Thymus (tissue), 11 donors: ENCODE measurements around the gene VANGL1. TPM values are rescaled to one million over a fixed set of nuclear protein-coding genes. Genes with fewer than 3 reads are reported as not detected.

Experiments used
- DNase-seq, 9 donors: peaks; one replicate each; pipeline ENCODE4 v3.0.0-alpha.2; 2013; ENCODE audit warnings: low spot score in 9 of 9, low read depth in 6 of 9, missing footprints in 1 of 9
- H3K27ac ChIP-seq, 2 donors: one replicate each; pipeline ENCODE4 v1.5.1; 2013; ENCODE audit warnings: control low read depth in 1 of 2, low read depth in 1 of 2, low read length in 1 of 2, mild to moderate bottlenecking in 1 of 2, moderate library complexity in 1 of 2
- H3K27me3 ChIP-seq, 2 donors: one replicate each; pipeline ENCODE4 v1.5.1; 2013; ENCODE audit warnings: low read length in 1 of 2; ENCODE audit not compliant: control insufficient read depth in 2 of 2, insufficient read depth in 1 of 2
- H3K36me3 ChIP-seq, 2 donors: one replicate each; pipeline ENCODE4 v1.5.1; 2013; ENCODE audit warnings: low read length in 1 of 2, mild to moderate bottlenecking in 1 of 2, moderate library complexity in 1 of 2; ENCODE audit not compliant: control insufficient read depth in 2 of 2, insufficient read depth in 2 of 2
- H3K4me1 ChIP-seq, 2 donors: one replicate each; pipeline ENCODE4 v1.5.1; 2013; ENCODE audit warnings: low read length in 2 of 2; ENCODE audit not compliant: control insufficient read depth in 2 of 2, insufficient read depth in 2 of 2
- H3K4me3 ChIP-seq, 2 donors: one replicate each; pipeline ENCODE4 v1.5.1; 2013; ENCODE audit warnings: low read length in 2 of 2, control low read depth in 1 of 2, mild to moderate bottlenecking in 1 of 2
- H3K9me3 ChIP-seq, 2 donors: one replicate each; pipeline ENCODE4 v1.5.1; 2013; ENCODE audit warnings: low read length in 1 of 2, mild to moderate bottlenecking in 1 of 2; ENCODE audit not compliant: control insufficient read depth in 2 of 2, insufficient read depth in 1 of 2
- WGBS: extraction: QIAGEN DNeasy Blood & Tissue Kit; methylation state at CpG from one replicate; pipeline ENCODE4 v1.1.7; 2013; 5-methylcytosine and 5-hydroxymethylcytosine counted together
- polyA plus RNA-seq: library from polyadenylated mRNA; stranded (reverse); fragments of 200-250 nt; gene quantifications from one replicate; pipeline ENCODE4 v1.2.3, GENCODE V29; 2013
- total RNA-seq: library from RNA; stranded (reverse); fragments of 120-200 nt; gene quantifications from one replicate; pipeline ENCODE4 v1.2.4, GENCODE V29; 2013
- donor health status: healthy.

Gene VANGL1
- total and polyA plus RNA-seq, 2 donors: 2.9 to 6.7 TPM

DNA sequence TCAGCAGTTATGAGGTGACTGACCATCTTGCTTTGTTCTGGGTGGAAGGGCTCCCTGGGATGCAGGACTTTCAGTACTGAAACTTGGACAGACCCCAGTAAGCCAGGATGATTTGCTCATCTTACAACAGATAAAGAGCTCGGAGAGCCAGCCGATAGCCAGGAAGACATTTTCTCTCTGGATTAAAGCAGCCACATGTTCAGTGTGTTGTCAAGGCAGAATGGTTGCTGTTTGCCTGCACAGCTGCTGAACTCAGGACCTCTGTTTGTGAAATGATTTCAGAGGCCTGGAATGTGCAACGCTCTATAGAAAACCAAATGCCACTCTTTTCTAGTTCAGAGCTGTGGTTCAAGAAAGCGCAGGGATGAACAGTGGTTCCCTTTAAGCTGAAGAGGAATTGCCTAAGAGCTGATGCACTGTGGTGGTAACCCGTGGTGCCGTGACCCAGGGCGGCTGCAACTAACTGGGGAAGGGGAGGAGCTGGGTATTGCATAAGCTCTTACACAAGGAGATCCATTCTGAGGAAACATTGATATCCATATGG lies 86.0 kb downstream of the VANGL1 start:
- H3K4me1 ChIP-seq: no peaks in the 10 kb centered on the region
- H3K27ac ChIP-seq: no peak overlapping the region
- no peaks in the 10 kb centered on the region for H3K27me3 ChIP-seq
- H3K9me3 ChIP-seq: no peaks in the 10 kb centered on the region
- H3K4me3 ChIP-seq: no peak overlapping the region
- H3K36me3 ChIP-seq: no peaks in the 10 kb centered on the region
- no peak for DNase-seq
- 89% methylated on average over 7 of the region's 7 CpGs for WGBS

DNA sequence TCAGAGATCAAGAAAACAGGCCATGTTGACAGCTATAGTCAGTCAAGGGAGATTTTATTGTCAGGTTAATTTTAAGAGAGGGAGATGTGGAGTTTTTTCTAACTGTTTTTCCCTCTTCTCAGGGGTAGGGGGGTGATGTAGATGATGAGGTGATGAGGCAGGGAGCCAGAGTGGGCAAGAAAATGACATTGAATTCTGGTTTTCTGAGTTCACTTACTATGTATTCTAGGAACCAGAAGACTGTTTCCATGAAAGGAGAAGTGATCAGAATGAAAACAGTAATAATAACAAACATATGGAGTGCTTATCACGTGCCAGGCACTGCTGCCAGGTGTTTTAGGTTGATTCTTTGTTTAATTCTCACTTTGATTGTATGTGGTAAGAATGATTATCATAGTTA lies 86.6 kb downstream of the VANGL1 start:
- WGBS: 81% methylated on average over 1 of the region's 1 CpG
- no peak for DNase-seq
- Histone ChIP-seq H3K27ac (no peak overlapping the region), H3K27me3 (no peaks in the 10 kb centered on the region), H3K4me1 (no peaks in the 10 kb centered on the region), H3K36me3 (no peaks in the 10 kb centered on the region), H3K4me3 (no peak overlapping the region), H3K9me3 (no peaks in the 10 kb centered on the region)

DNA sequence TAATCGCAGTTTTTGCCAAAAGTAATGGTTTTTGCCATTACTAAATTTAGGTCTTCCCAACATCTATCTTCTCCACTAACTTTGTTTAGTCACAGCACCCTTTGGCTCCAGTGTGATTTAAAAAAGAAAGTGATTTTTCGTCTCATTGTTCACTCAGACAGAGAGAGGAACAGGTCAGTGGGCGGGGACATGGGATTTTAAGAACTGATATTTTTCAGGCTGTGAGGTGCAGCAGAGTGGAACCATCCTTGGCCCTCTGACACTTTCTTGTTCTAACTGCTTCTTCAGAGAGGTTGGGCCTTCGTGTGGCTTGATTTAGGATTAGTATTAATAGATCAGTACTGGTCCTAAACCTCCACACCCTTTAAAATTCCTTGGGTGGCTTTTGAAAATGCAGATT lies 88.0 kb downstream of the VANGL1 start:
- Histone ChIP-seq H3K36me3 (no peaks in the 10 kb centered on the region), H3K4me1 (no peaks in the 10 kb centered on the region), H3K27me3 (no peaks in the 10 kb centered on the region), H3K4me3 (no peak overlapping the region), H3K9me3 (no peaks in the 10 kb centered on the region), H3K27ac (no peak overlapping the region)
- WGBS: 88% methylated on average over 4 of the region's 4 CpGs
- peak in 1 of 9 donors; percentile 34 for DNase-seq

DNA sequence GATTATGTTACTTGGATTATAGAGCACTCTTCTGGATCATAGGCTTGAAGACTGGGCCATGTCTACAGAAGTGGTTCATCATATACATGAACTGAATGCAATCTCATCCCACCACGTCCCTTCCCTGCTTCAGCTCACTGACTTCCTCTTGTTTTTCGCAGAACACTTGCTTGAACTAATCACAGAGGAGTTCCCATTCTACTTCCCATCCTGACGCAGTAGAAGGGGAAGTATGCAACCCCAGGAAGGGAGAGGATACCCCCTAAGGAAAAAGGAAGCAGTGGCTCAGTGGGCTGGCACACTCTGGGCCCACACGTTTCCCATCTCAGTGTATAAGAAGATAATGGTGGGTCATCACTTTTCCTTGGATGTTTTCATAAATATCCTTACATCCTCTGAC lies 90.5 kb downstream of the VANGL1 start:
- no peaks in the 10 kb centered on the region for H3K4me1 ChIP-seq
- no peak for DNase-seq
- no peaks in the 10 kb centered on the region for H3K36me3 ChIP-seq
- no peaks in the 10 kb centered on the region for H3K27me3 ChIP-seq
- WGBS: 22% methylated on average over 4 of the region's 4 CpGs
- no peak overlapping the region for H3K27ac ChIP-seq
- no peak overlapping the region for H3K4me3 ChIP-seq
- no peaks in the 10 kb centered on the region for H3K9me3 ChIP-seq

DNA sequence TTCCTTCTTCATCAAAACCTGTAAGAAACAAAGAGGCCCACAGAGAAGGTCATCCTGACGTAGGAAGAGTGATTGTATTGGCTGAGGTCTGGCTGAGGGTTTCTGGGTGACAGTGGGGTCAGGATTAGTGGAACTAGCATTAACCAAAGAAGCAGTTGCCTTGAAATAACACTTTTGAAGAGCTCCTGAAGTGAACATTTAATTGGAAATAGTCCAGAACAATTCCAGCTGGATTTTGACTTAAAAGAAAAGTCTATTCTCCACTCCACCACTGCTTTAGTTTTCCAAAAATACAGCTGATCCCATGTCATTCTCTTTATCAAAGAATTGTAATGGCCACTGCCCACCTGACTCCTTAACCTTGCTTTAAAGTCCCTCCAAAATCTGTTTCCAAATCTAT lies 99.0 kb downstream of the VANGL1 start:
- no peaks in the 10 kb centered on the region for H3K4me1 ChIP-seq
- no peaks in the 10 kb centered on the region for H3K36me3 ChIP-seq
- no peak for DNase-seq
- H3K9me3 ChIP-seq: no peaks in the 10 kb centered on the region
- 81% methylated on average over 1 of the region's 1 CpG for WGBS
- no peaks in the 10 kb centered on the region for H3K27me3 ChIP-seq
- no peak overlapping the region for H3K4me3 ChIP-seq
- H3K27ac ChIP-seq: no peak overlapping the region

DNA sequence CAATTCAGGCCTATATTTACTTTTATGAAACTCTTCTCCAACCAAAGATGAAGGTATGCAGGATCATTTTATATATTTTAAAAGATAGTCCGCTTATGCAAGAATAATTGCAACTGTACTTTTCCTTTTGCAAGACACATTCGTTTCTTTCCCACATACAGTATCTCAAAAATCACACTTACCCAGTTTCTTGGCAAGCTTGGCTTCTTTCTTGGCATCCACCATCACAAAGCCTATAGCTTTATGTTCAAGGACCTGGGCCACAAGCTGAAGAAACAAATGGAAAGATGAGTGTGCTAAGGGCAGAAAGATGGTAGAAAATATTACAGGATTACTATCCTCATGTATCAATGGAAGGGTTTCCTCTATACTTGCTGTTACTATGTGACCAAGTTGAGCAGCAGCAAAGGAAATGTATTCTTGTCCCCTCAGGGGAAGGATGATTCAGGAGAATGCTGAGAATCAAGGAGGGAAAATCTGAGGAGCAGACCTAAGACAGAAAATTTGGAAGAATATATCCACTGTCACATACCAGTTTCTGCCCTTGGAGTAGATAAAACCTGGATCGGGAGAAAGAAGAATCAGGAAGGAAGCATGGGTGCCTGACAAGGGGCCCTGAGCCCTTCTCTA lies 103.0 kb downstream of the VANGL1 start:
- no peaks in the 10 kb centered on the region for H3K36me3 ChIP-seq
- 91% methylated on average over 3 of the region's 3 CpGs for WGBS
- H3K27me3 ChIP-seq: peaks cover 0 to 3% of the 10 kb centered on the region in 2 donors
- no peaks in the 10 kb centered on the region for H3K4me1 ChIP-seq
- no peak overlapping the region for H3K4me3 ChIP-seq
- DNase-seq: no peak
- no peaks in the 10 kb centered on the region for H3K9me3 ChIP-seq
- no peak overlapping the region for H3K27ac ChIP-seq

DNA sequence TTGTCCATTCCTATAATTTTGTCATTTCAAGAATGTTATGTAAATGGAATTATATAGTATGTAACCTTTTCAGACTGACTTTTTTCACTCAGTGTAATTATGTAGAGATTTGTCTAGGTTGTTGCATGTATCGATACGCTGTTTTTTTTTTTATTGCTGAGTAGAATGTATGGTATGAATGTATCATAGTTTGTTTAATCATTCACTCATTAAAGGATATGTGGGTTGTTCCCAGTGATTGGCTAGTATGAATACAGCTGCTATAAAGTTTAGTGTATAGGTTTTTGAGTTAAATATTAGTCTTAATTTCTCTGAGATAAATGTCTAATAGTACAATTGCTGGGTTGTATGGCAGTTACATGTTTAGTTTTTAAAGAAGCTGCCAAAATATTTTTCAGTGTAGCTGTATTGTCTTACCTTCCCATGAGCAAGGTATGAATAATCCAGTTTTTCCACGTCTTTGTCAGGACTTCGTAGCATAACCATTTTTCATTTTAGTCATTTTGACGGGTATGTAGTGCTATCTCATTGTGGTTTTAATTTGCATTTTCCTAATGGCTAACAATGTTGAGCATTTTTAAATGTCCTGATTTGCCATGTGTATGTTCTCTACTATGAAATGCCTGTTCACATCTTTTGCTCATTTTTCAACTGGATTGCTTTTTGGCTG lies 104.4 kb downstream of the VANGL1 start:
- Histone ChIP-seq H3K27me3 (peaks cover 0 to 3% of the 10 kb centered on the region in 2 donors), H3K27ac (no peak overlapping the region), H3K4me3 (no peak overlapping the region), H3K4me1 (no peaks in the 10 kb centered on the region), H3K36me3 (no peaks in the 10 kb centered on the region), H3K9me3 (no peaks in the 10 kb centered on the region)
- 85% methylated on average over 5 of the region's 5 CpGs for WGBS
- no peak for DNase-seq

Other genes starting within 250 kb of the VANGL1 start
- 1.0 TPM for gene CASQ2, start 126.7 kb downstream of the VANGL1 start, total RNA-seq
- gene CASQ2, start 126.7 kb downstream of the VANGL1 start, polyA plus RNA-seq: 6.7 TPM
- 0.05 TPM for gene NHLH2, start 199.2 kb downstream of the VANGL1 start, total RNA-seq
- 0.14 TPM for gene NHLH2, start 199.2 kb downstream of the VANGL1 start, polyA plus RNA-seq